Transverse colon (tissue), 3 donors: ENCODE data around the gene TRAPPC2.

ENCODE experiments used
- CTCF ChIP-seq, 5 experiments: fragments of 200-600 bp in 3 of 5; fragments of 450-650 bp in 2 of 5; sonication (generic) in 3 of 5; IDR thresholded peaks; 1 replicate in 2 of 5; 2 replicates in 3 of 5; pipeline ENCODE4 v1.5.1; 2016 to 2017; ENCODE audit warnings: antibody characterized with exemption in 5 of 5, inconsistent platforms in 3 of 5, mild to moderate bottlenecking in 2 of 5, moderate library complexity in 1 of 5
- EP300 ChIP-seq: sonication (generic); formaldehyde crosslinking; IDR thresholded peaks from one replicate; pipeline ENCODE4 v1.6.1; 2017; ENCODE audit warnings: antibody characterized with exemption, low read depth
- POLR2A ChIP-seq: fragments of 450-650 bp; IDR thresholded peaks from one replicate; pipeline ENCODE4 v1.6.1; 2016; ENCODE audit warnings: antibody characterized with exemption, mild to moderate bottlenecking, moderate library complexity

DNA sequence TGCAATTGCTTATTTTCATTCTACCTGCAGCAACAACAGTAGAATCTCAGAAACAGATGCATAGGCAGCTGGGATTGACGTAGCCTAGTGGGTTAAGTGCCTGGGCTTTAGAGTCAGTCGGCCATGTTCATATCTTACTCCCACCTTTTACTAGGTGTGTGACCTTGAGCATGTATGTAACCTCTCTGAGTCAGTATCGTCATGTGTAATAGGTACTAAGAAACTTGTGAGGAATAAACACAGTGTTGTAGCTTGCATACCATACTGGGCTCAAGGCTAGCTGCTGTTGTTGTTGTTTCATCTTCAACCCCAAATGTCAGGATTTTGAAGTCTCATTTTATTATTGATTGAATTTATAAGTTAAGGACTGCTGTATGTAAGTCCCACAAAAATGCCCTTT lies 31.3 kb downstream of the TRAPPC2 start:
- TF ChIP-seq CTCF (IDR thresholded peaks at IDR 0.05) (no peak), POLR2A (no peak), EP300 (no peak)
